ENCODE data around the gene RNLS. TPM values are rescaled to one million over a fixed set of nuclear protein-coding genes. Genes with fewer than 3 reads are reported as not detected.
A peak's percentile ranks its signal among the peaks of the same experiment; 100 is the strongest.

The RNLS gene
- total and polyA plus RNA-seq, 2 of the 8 experiments (the other 6 are each of a cell fraction or from before 2014, with no cell fraction given), result 7.5 to 12.7 TPM

DNA sequence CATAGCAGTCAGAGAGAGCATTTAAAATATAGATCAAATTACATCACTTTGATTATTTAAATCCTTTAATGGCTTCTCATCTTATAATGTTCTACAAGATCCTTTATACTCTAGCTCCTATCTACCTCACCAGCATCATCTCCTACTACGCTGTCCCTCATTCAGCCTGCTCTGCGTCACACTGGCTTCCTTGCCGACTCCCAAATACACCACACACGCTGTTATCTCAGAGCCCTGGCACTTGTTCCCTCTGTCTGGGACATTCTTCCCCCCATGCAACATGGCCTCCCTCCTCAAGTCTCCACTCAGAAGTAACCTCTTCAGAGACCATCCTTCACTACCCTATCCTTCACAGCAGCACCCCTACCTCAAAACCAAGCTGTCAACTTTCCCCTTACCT, 46.7 kb downstream of the RNLS start:
- POLR2A ChIA-PET (ENCODE audit: partially characterized antibody), result no interaction called here
- TF ChIP-seq CBX8 (IDR thresholded peaks at IDR 0.05; ENCODE audit: borderline replicate concordance, low read depth, low read length), result no peak
- TF ChIP-seq KDM1A (IDR thresholded peaks at IDR 0.05; ENCODE audit: borderline replicate concordance, low read length), result no peak
- TF ChIP-seq SP4 (IDR thresholded peaks at IDR 0.05; ENCODE audit: low read length), result no peak
- no peak for TF ChIP-seq SAP30 (IDR thresholded peaks at IDR 0.05; ENCODE audit: insufficient read depth, insufficient replicate concordance, low read length)
- TF ChIP-seq PHF8 (conservative IDR thresholded peaks at IDR 0.05; ENCODE audit: low read depth, low read length), result no peak
- TF ChIP-seq, protein P1, sequence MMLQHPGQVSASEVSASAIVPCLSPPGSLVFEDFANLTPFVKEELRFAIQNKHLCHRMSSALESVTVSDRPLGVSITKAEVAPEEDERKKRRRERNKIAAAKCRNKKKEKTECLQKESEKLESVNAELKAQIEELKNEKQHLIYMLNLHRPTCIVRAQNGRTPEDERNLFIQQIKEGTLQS (IDR thresholded peaks at IDR 0.05; ENCODE audit: insufficient read depth, low read depth, low read length), result no peak
- no peak for TF ChIP-seq YY1 (IDR thresholded peaks at IDR 0.05; ENCODE audit: low read depth, low read length)
- no peak for TF ChIP-seq BRCA1 (IDR thresholded peaks at IDR 0.05; ENCODE audit: low read depth, low read length)
- no peak for TF ChIP-seq SIX5 (IDR thresholded peaks at IDR 0.05; ENCODE audit: low read depth, low read length)
- no peak for TF ChIP-seq RBBP5 (IDR thresholded peaks at IDR 0.05; ENCODE audit: borderline replicate concordance, low read depth, low read length)
- TF ChIP-seq GTF2F1 (IDR thresholded peaks at IDR 0.05; ENCODE audit: borderline replicate concordance, low read depth, low read length), result no peak
- no peak for TF ChIP-seq JUN (IDR thresholded peaks at IDR 0.05; ENCODE audit: low read depth, low read length)
- TF ChIP-seq TEAD4 (IDR thresholded peaks at IDR 0.05; ENCODE audit: low read depth, low read length), result no peak
- no peak for TF ChIP-seq CHD2 (IDR thresholded peaks at IDR 0.05; ENCODE audit: low read length)
- no peak for TF ChIP-seq CHD1 (IDR thresholded peaks at IDR 0.05; ENCODE audit: low read depth, low read length)
- TF ChIP-seq BACH1 (IDR thresholded peaks at IDR 0.05; ENCODE audit: low read length), result no peak

More for the DNA sequence above, 46.7 kb downstream of the RNLS start:
- Histone ChIP-seq H3K23ac (ENCODE audit: insufficient read length) (no peak overlapping the region), H3K4me2 (ENCODE audit: insufficient read depth in 1 of 2, low read depth in 2 of 2, low read length in 2 of 2) (no peak overlapping the region), H4K5ac (ENCODE audit: insufficient read length, low read depth, low read length) (no peak overlapping the region), H3K79me1 (ENCODE audit: low read depth, low read length) (no peaks in the 10 kb centered on the region), H3K18ac (ENCODE audit: extremely low read depth, low read length) (peak overlapping the region; percentile 22; the same call in 1 of the 2 replicates), H3K4ac (replicated peaks; ENCODE audit: insufficient read length, low read depth, low read length) (no peak overlapping the region), H2AK5ac (ENCODE audit: low read depth, low read length) (no peak overlapping the region), H4K91ac (replicated peaks; ENCODE audit: insufficient read length, low read length) (no peak overlapping the region), H2BK5ac (ENCODE audit: low read depth, low read length) (no peak overlapping the region), H4K20me1 (replicated peaks in 1 of 2; ENCODE audit: control insufficient read depth in 1 of 2, insufficient read depth in 2 of 2, low read length in 2 of 2) (no peaks in the 10 kb centered on the region), H3K56ac (replicated peaks; ENCODE audit: insufficient read length, low read depth, low read length) (no peak overlapping the region), H2BK12ac (ENCODE audit: low read depth, low read length) (no peak overlapping the region), H3K14ac (ENCODE audit: insufficient read length) (no peak overlapping the region), H3K27me3 (replicated peaks in 1 of 4; ENCODE audit: control insufficient read depth in 3 of 4, extremely low read depth in 1 of 4, insufficient read depth in 3 of 4, low read length in 3 of 4) (no peaks in the 10 kb centered on the region), H3K23me2 (ENCODE audit: low read depth, low read length) (no peaks in the 10 kb centered on the region), H2BK120ac (replicated peaks; ENCODE audit: low read depth, low read length) (no peak overlapping the region), H3K9ac (replicated peaks in 1 of 4; ENCODE audit: extremely low read depth in 1 of 4, low read depth in 3 of 4, low read length in 3 of 4) (no peak overlapping the region), H2BK20ac (ENCODE audit: low read length) (no peak overlapping the region), H3K27ac (ENCODE audit: low read depth, low read length) (no peak overlapping the region), H3K79me2 (ENCODE audit: control insufficient read depth in 1 of 2, insufficient read depth in 2 of 2, low read length in 2 of 2) (no peaks in the 10 kb centered on the region), H2AFZ (ENCODE audit: low read length) (no peak overlapping the region), H2BK15ac (ENCODE audit: low read length) (no peak overlapping the region), H3K9me3 (ENCODE audit: insufficient read depth in 2 of 2, low read depth in 1 of 2, low read length in 1 of 2) (no peaks in the 10 kb centered on the region), H3K36me3 (ENCODE audit: control insufficient read depth in 2 of 4, insufficient read depth in 4 of 4, low read length in 3 of 4) (no peaks in the 10 kb centered on the region), H3K4me3 (ENCODE audit: extremely low read depth in 1 of 4, insufficient read depth in 2 of 4, low read depth in 3 of 4, low read length in 4 of 4) (no peak overlapping the region), H3K4me1 (replicated peaks in 1 of 4; ENCODE audit: control insufficient read depth in 3 of 4, insufficient read depth in 4 of 4, low read length in 3 of 4) (no peaks in the 10 kb centered on the region), H4K8ac (ENCODE audit: extremely low read depth, insufficient read depth, low read length) (no peak overlapping the region)
- CTCF ChIA-PET (ENCODE audit: partially characterized antibody), result interaction anchor here (1.4 kb wide), 1 partner anchor 16 kb away, joined by 4 read pairs; no protein-coding TSS in a partner anchor
- 91% methylated on average over 4 of the region's 4 CpGs; no CpG with 5 or more reads in 1 of the 2 experiments for WGBS, 2 experiments (ENCODE audit: extremely low coverage in 1 of 2, insufficient coverage in 1 of 2, insufficient read length in 1 of 2, insufficient replicate concordance in 2 of 2, low coverage in 1 of 2, low lambda C conversion rate in 2 of 2, missing lambda C conversion rate in 1 of 2)
- FAIRE-seq (no peak), DNase-seq (ENCODE audit: low read depth in 1 of 2, low spot score in 2 of 2) (no peak)
